Muscle of back (tissue), 11 donors: ENCODE results near the gene RARS1. TPM values are rescaled to one million over a fixed set of nuclear protein-coding genes. Genes with fewer than 3 reads are reported as not detected.

ENCODE experiments used
- DNase-seq, 3 donors: peaks; one replicate each; pipeline versions ENCODE4 v3.0.0 to v3.0.0-alpha.2; 2013
- polyA plus RNA-seq, 10 donors: library from polyadenylated mRNA; unstranded; fragments of 120-200 nt; gene quantifications; one replicate each; pipeline ENCODE4 v1.2.1, GENCODE V29; 2013; ENCODE audit not compliant: insufficient read length in 10 of 10

RARS1 gene
- polyA plus RNA-seq, 10 donors: 48.4 to 67.3 (median 58.6) TPM

GRCh38 chr5:168552146-168552545 is 65.9 kb downstream of the RARS1 start:
- peak; percentile 33 to 80 (median 34) for DNase-seq

- DNase-seq: no peak
Measured at GRCh38 chr5:168553377-168554130, 67.3 kb downstream of the RARS1 start.

GRCh38 chr5:168557389-168557788 is 71.1 kb downstream of the RARS1 start:
- no peak for DNase-seq

GRCh38 chr5:168562279-168562678 is 76.0 kb downstream of the RARS1 start:
- DNase-seq: no peak

- DNase-seq: no peak
Measured at GRCh38 chr5:168563959-168564358, 77.7 kb downstream of the RARS1 start.

GRCh38 chr5:168568738-168569137 is 82.5 kb downstream of the RARS1 start:
- DNase-seq: no peak

Other genes starting within 250 kb of the RARS1 start
- gene WWC1, start 194.8 kb upstream of the RARS1 start, polyA plus RNA-seq: 1 to 10 TPM in 6 of 10 donors, under 1 TPM in 4; 0.27 to 3.3 (median 1.2) TPM
- 1 to 10 TPM in 4 of 10 donors, under 1 TPM in 6; 0.14 to 2.1 (median 0.74) TPM for gene FBLL1, start 42.8 kb downstream of the RARS1 start, polyA plus RNA-seq
- 10 to 100 TPM; 30.5 to 54.1 (median 41.3) TPM for gene PANK3, start 92.9 kb downstream of the RARS1 start, polyA plus RNA-seq